ENCODE measurements around the gene SYT2.

Gene SYT2

DNA sequence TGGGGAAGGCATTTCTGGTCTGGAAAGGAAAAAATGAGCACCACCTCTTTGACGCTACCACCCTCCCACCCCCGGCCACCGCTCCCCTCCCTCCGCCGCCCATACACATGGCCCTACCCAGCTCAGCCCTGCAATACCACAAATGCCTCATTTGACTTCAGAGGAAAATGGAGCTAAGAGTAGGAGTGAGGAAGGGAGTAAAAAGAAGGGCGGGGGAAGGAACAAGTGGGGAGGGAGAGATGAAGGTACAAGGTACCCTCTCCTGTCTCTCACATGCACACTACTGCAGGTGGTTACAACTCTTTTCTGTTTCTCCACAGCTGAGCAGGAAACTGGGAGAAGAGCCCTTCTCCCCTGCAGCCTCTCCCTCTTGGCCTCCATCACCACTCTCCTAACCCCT lies 7.1 kb downstream of the SYT2 start:
- FAIRE-seq = no peak

GRCh38 chr1:202702088-202702487 lies 8.2 kb downstream of the SYT2 start:
- FAIRE-seq = no peak

- no peak for FAIRE-seq
These were observed 9.1 kb downstream of the SYT2 start for GRCh38 chr1:202701200-202701599.

DNA sequence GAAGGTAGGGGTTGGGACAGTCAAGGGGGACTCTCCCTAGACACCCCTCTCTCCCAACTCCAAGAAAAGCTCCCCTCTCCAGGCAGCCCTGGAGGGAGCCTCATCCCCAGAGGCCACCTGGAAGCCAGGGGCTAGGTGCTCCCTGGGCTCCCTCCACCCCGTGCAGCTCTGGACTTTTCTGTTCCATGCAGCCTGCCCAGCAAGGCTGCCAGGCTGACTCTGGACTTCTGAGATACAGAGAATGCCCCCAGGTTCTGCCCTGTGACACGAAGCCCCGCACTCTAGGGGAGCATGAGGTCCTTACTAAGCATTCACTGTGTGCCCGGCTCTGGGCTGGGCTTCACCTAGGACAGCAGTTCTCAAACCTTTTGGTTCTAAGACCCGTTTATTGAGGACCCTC lies 10.2 kb downstream of the SYT2 start:
- FAIRE-seq = no peak

DNA sequence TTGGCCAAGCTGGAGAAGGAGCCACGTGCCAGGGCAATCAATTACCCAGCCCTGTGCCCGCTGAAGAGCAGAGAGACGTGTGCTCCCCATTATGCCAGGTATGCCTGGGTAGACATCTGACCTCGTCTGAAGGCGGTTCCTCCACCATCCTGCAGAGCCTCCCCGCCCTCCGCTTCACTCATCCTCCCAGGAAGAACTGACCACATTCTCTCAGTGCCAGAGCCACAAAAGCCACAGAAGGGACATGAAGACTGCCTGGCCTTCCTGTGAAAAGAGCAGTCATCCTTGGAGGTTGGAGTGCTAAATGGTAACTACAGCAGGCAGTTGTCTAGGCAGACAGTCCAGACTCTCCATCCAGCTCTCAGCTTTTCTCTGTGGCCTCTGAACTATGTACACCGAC lies 12.0 kb downstream of the SYT2 start:
- no peak for FAIRE-seq

GRCh38 chr1:202697038-202697437 lies 13.2 kb downstream of the SYT2 start:
- FAIRE-seq = no peak

GRCh38 chr1:202694314-202694713 lies 15.9 kb downstream of the SYT2 start:
- no peak for FAIRE-seq

- FAIRE-seq = no peak
These were observed 17.2 kb downstream of the SYT2 start for GRCh38 chr1:202692959-202693555.

DNA sequence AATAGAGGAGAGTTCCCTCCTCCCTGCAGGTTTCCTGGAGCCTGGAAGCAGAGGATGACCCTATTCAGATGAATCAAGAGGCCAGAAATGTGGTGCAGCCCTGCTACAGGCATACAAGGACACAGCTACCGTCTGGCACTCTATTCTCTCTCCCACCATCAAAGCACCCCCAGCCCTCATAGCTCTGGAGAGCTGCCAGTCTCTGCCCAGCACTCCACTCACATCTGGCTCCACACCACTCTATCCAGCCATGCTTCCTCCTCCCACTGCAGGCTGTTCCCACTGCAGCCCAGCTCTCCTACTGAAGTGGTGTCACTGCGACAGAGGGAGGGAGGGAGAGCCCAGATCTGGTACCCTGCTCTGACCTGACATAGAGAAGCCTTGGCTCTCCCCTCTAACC lies 18.4 kb downstream of the SYT2 start:
- no peak for FAIRE-seq

DNA sequence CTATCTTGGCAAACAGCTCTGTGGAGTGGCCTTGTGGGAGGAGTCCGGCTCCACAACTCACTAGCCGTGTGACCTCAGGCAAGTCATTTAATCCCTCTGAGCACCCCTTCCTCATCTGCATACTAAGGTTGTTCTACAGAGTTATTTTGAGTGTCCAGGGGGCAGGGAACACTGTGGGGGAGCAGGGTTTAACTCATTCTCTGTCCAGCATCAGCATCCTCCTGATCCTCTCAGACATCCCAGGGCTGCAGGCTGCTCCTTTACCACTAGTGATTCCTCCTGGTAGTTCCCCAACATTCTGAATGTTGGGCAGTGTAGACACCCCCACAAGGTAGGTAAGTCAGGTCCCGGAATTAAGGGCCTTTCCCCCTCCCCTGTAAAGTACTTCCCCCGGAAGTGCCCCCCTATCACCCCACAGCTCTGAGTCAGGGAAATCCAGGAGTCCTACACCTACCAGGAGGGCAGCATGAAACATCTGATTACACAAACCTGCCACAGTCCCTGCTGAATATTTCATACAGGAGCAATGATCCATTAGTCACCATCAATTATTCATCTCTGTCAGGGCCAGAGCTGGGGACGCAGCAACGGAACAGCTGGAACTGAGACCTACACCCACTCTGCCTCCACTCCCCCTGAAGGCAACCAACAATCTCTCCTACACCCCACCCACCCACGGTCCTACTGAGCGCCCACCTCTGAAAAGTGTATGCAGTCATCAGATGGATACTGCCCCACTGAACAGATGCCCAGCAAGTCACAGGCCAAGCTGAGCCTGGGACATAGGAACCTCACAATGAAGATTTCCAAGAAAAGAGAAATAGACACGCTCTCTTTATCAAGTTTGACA lies 20.5 kb downstream of the SYT2 start:
- no peak for FAIRE-seq

DNA sequence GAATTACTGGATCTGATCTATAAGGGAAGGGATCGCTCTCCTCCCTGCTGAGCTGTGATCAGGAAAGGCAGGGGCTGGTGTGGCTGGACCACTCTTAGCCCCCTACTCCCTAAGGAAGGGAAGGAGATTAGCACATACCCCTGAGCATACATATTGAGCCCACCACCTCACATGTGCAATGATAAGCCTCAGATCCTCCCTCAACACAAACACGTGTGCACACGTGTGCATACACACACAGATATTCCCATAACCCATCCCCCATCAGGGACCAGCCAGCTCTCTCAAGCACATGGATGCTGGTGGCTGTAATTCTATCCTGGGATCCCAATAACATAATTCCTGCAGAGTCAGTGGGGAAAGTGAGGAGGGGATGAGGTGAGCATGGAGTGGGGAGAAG lies 21.2 kb downstream of the SYT2 start:
- FAIRE-seq = no peak

GRCh38 chr1:202688401-202688800 lies 21.9 kb downstream of the SYT2 start:
- FAIRE-seq = no peak

- no peak for FAIRE-seq
These were observed 22.5 kb downstream of the SYT2 start for GRCh38 chr1:202687798-202688197.

DNA sequence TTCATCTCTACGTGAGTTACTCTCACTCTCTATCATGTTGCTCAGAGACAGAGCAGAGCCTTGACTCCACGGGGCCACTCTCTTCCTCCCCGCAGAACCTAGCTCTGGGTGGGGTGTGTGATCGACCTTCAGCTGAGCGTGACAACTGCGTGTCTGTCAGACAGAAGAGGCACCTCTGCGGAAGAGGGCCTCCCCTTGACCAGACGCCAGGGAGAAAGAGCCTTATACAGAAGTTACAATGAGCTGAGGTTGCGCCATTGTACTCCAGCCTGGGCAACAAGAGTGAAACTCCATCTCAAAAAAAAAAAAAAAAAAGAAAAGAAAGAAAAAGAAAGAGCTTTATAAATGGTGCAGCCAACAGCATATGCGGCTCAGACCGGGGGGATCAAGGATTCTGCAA lies 22.9 kb downstream of the SYT2 start:
- no peak for FAIRE-seq

GRCh38 chr1:202685641-202686040 lies 24.6 kb downstream of the SYT2 start:
- no peak for FAIRE-seq

- no peak for FAIRE-seq
These were observed 25.5 kb downstream of the SYT2 start for GRCh38 chr1:202684716-202685115.

DNA sequence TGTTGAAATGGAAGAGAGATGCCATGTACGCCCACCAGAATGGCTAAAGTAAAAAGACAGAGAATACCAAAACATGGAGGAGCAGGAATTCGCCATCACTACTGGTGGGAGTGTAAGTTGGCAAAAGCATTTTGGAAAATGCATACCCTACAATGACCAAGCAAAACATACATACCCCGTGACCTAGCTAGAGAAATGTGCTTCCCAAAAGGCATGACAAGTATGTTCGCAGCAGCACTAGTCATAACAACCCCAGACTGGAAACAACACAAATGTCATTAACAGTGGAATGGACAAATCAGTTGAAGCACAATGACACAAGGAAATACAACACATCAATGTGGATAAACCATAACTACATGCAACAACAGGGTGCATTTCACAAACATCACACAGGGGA lies 27.2 kb downstream of the SYT2 start:
- FAIRE-seq = no peak

- no peak for FAIRE-seq
These were observed 27.8 kb downstream of the SYT2 start for GRCh38 chr1:202682477-202682876.

DNA sequence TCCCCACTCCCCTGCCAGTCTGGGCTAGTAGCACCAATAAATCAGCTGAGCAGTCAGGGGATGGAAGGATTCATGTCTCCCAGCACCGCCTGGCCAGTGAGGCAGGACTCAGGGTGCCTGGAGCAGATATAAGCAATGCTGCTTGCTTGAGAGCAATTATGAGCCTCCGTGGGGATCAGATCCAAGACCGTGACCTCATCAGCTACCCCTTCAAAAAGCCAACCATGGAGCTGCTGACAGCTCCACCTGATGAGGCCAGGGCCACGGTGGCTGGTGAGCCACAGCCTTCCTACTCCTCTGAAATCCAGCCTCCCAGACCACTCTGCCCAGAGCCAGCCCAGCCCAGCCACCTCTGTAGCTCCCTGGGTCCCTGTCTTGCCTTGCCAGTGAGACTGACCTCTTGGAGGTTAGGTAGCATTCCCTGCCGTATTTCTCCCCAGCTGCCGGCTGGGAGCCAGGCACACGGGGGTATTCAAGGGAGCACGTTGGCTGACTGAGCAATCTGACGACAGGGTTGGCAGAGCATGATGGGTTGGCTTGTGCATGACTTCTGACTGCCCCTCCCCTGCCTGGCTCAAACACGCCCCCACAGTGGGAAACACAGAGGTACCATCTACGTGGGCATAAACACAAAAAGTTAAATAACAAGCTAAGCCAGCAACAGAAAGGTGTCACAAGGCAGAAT lies 28.4 kb downstream of the SYT2 start:
- FAIRE-seq = no peak

DNA sequence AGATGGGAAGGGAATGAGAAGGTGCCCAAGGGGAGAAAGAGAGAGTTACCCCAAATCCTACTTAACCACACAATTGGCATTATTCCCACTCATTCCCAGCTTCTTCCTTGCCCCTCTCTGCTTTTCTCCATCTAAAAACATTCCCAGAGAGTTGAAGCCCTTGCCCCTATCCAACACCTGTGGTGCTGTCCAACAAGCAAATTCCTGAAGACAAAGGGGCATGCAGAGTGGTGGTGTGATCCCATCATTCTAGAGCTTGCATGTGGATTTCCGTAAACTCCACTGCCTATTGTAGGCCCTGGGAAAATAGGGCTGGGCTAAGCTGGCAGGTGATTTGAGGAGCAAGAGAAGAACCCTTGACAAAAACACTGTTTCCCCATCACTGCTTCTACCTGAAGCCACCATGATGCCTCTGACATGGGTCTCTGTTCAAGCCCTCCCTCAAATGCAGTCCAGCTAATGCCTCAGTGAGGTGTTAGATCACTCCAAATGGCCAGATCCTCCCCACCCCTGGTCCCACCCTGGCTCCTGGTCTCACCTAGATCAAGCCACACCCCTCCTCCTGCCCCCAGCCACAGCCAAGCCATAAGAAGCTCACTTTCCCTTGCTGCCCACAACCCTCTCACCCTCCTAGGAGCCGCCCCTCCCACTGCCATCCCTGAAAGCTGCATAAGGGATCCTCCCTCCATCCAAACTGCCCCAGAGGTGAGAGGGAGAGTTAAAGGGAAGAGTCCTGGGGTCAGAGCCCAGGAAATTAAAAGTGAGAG lies 29.5 kb downstream of the SYT2 start:
- FAIRE-seq = no peak

- FAIRE-seq = no peak
These were observed 30.7 kb downstream of the SYT2 start for GRCh38 chr1:202679406-202680177.

- no peak for FAIRE-seq
These were observed 32.8 kb downstream of the SYT2 start for GRCh38 chr1:202677433-202677832.

DNA sequence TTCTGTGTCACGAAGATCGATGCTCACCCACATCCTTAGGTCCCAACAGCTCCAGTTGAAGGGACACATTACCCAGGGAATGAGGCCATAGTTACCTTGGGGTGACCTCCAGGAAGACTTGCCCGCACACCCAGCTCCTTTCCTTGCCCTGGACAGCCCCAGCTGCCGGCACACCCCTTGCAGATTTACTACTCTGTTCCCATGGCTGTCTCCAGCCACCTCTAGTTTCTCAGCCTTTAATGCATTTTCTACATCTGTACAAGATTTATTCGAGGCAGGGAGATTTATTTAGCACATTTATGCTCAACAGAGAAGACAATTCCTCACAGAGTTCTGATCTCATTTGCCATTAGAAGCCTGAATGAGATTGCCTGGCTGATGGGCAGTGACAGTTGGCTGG lies 36.7 kb downstream of the SYT2 start:
- FAIRE-seq = no peak

Data from G401.6 (cell line).